Measurements from ENCODE around the gene EFHD1. TPM values are rescaled to one million over a fixed set of nuclear protein-coding genes. Genes with fewer than 3 reads are reported as not detected.
A peak's percentile ranks its signal among the peaks of the same experiment; 100 is the strongest.

The EFHD1 gene
- total and polyA plus RNA-seq, 2 of the 13 experiments (the other 11 are each of a cell fraction or from before 2014, with no cell fraction given) = 0.09 TPM; not detected in 1

- TF ChIP-seq ZNF879 (CRISPR knock-in tag; IDR thresholded peaks at IDR 0.05) (no peak), CREB3 (CRISPR knock-in tag; IDR thresholded peaks at IDR 0.05) (no peak), FIP1L1 (IDR thresholded peaks at IDR 0.05; ENCODE audit: borderline replicate concordance, insufficient read depth, low read depth, low read length) (no peak), PPARG (CRISPR knock-in tag; conservative IDR thresholded peaks at IDR 0.05) (no peak), ZNF142 (CRISPR knock-in tag; IDR thresholded peaks at IDR 0.05) (no peak), ZFP41 (CRISPR knock-in tag; IDR thresholded peaks at IDR 0.05; ENCODE audit: borderline replicate concordance) (no peak), THYN1 (CRISPR knock-in tag; IDR thresholded peaks at IDR 0.05; ENCODE audit: borderline replicate concordance, low read depth) (no peak), ZNF501 (CRISPR knock-in tag; IDR thresholded peaks at IDR 0.05) (0 out of 2 replicates have a peak, but pooled peaks have one; percentile 3), BCL6 (CRISPR knock-in tag; IDR thresholded peaks at IDR 0.05) (no peak), ISL2 (CRISPR knock-in tag; IDR thresholded peaks at IDR 0.05) (0 out of 2 replicates have a peak, but pooled peaks have one; percentile 40), ZNF558 (CRISPR knock-in tag; IDR thresholded peaks at IDR 0.05; ENCODE audit: borderline replicate concordance) (peak; percentile 6; the same call in 1 of the 2 replicates), ZNF510 (CRISPR knock-in tag; IDR thresholded peaks at IDR 0.05; ENCODE audit: low read depth) (0 out of 2 replicates have a peak, but pooled peaks have one; percentile 21), ZNF766 (CRISPR knock-in tag; IDR thresholded peaks at IDR 0.05; ENCODE audit: borderline replicate concordance) (no peak), ZNF230 (CRISPR knock-in tag; IDR thresholded peaks at IDR 0.05) (no peak; the same call in 1 of the 2 replicates), DPF2 (CRISPR knock-in tag; IDR thresholded peaks at IDR 0.05; ENCODE audit: borderline replicate concordance, low read depth) (peak; percentile 26; the same call in 1 of the 2 replicates), NCOA1 (CRISPR knock-in tag; IDR thresholded peaks at IDR 0.05) (no peak)
- TF ChIP-seq, protein P1, sequence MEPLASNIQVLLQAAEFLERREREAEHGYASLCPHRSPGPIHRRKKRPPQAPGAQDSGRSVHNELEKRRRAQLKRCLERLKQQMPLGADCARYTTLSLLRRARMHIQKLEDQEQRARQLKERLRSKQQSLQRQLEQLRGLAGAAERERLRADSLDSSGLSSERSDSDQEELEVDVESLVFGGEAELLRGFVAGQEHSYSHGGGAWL (CRISPR knock-in tag; IDR thresholded peaks at IDR 0.05) = peak; percentile 93
- TF ChIP-seq, protein P2, sequence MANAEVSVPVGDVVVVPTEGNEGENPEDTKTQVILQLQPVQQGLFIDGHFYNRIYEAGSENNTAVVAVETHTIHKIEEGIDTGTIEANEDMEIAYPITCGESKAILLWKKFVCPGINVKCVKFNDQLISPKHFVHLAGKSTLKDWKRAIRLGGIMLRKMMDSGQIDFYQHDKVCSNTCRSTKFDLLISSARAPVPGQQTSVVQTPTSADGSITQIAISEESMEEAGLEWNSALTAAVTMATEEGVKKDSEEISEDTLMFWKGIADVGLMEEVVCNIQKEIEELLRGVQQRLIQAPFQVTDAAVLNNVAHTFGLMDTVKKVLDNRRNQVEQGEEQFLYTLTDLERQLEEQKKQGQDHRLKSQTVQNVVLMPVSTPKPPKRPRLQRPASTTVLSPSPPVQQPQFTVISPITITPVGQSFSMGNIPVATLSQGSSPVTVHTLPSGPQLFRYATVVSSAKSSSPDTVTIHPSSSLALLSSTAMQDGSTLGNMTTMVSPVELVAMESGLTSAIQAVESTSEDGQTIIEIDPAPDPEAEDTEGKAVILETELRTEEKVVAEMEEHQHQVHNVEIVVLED (CRISPR knock-in tag; IDR thresholded peaks at IDR 0.05; ENCODE audit: borderline replicate concordance) = peak; percentile 96
- TF ChIP-seq, protein P3, sequence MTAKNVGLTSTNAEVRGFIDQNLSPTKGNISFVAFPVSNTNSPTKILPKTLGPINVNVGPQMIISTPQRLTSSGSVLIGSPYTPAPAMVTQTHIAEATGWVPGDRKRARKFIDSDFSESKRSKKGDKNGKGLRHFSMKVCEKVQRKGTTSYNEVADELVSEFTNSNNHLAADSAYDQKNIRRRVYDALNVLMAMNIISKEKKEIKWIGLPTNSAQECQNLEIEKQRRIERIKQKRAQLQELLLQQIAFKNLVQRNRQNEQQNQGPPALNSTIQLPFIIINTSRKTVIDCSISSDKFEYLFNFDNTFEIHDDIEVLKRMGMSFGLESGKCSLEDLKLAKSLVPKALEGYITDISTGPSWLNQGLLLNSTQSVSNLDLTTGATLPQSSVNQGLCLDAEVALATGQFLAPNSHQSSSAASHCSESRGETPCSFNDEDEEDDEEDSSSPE (CRISPR knock-in tag; IDR thresholded peaks at IDR 0.05) = peak; percentile 81
Observed at GRCh38 chr2:232697059-232697806, 63.8 kb downstream of the EFHD1 start, which contains the start of gene GIGYF2 (continued).

Measured in HepG2 (cell line).